Measurements from ENCODE around the gene HNRNPH1. TPM values are rescaled to one million over a fixed set of nuclear protein-coding genes. Genes with fewer than 3 reads are reported as not detected.

HNRNPH1 gene
- total RNA-seq, 4 donors from 2014 or later: 237 to 1,003 (median 495) TPM

GRCh38 chr5:179610903-179611265 lies 12.6 kb downstream of the HNRNPH1 start:
- no peaks in the 10 kb centered on the region for H3K4me1 ChIP-seq
- no peak overlapping the region for H3K4me3 ChIP-seq
- no peak overlapping the region for H3K27ac ChIP-seq
- intact Hi-C loops (cut with DNase I; ENCODE audit: low total_unique reads): no loop called here
- TF ChIP-seq CTCF (IDR thresholded peaks at IDR 0.05): no peak
- TF ChIP-seq POLR2A (IDR thresholded peaks at IDR 0.05): no peak
- no peaks in the 10 kb centered on the region for H3K9me3 ChIP-seq
- DNase-seq: no peak
- no peaks in the 10 kb centered on the region for H3K36me3 ChIP-seq
- no peaks in the 10 kb centered on the region for H3K27me3 ChIP-seq

GRCh38 chr5:179610109-179610902 lies 13.2 kb downstream of the HNRNPH1 start:
- Histone ChIP-seq H3K4me1 (no peaks in the 10 kb centered on the region), H3K36me3 (no peaks in the 10 kb centered on the region), H3K27ac (peak overlapping the region in 1 of 2 donors; percentile 32), H3K27me3 (no peaks in the 10 kb centered on the region), H3K9me3 (no peaks in the 10 kb centered on the region), H3K4me3 (no peak overlapping the region)
- no peak for DNase-seq
- TF ChIP-seq POLR2A (IDR thresholded peaks at IDR 0.05) (no peak), CTCF (IDR thresholded peaks at IDR 0.05) (no peak)
- intact Hi-C loops (cut with DNase I; ENCODE audit: low total_unique reads): no loop called here

DNA sequence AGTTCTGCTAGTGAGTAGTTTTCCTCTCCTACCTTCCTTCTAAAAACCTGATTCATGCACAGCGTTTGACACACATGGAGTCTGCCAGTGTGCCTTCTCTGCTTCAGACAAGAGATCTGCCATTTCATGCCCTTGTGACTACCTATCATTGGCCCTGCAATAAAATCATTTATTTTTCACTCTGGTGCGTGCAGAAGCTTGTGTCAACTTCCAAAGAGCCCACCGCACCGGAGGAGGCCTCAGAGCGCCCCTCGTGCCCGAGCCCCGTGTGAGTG lies 13.7 kb downstream of the HNRNPH1 start:
- Histone ChIP-seq H3K4me3 (no peak overlapping the region), H3K9me3 (no peaks in the 10 kb centered on the region), H3K36me3 (no peaks in the 10 kb centered on the region), H3K4me1 (no peaks in the 10 kb centered on the region), H3K27ac (no peak overlapping the region), H3K27me3 (no peaks in the 10 kb centered on the region)
- TF ChIP-seq CTCF (IDR thresholded peaks at IDR 0.05) (no peak), POLR2A (IDR thresholded peaks at IDR 0.05) (no peak)
- DNase-seq: no peak
- intact Hi-C loops (cut with DNase I; ENCODE audit: low total_unique reads): no loop called here

DNA sequence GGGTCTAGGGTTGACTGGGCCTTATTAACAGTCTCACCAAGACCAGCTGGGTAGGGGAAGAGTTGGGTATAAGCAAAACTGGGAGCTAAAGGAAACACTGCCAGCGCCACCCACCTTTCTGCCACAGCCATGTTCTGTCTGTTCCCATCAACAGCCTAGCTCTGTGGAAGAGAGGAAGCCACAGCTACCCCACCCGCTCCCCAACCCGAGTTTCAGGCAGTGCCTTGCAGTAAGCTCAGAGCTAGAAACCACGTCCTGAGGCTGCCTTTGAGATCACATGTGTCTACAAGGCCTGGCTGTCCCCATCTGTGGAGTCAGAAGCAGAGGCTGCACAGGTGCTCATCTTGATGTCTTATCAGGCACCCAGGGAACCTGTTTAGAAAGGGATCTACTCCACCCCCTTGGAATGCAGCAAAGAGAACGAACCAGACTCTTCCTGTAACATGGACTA lies 15.3 kb downstream of the HNRNPH1 start:
- no peak for DNase-seq

More for the DNA sequence above, 15.3 kb downstream of the HNRNPH1 start:
- H3K27me3 ChIP-seq: no peaks in the 10 kb centered on the region
- H3K36me3 ChIP-seq: no peaks in the 10 kb centered on the region
- H3K27ac ChIP-seq: peak overlapping the region in 1 of 2 donors; percentile 7
- no peaks in the 10 kb centered on the region for H3K4me1 ChIP-seq
- no peak overlapping the region for H3K4me3 ChIP-seq
- intact Hi-C loops (cut with DNase I; ENCODE audit: low total_unique reads): no loop called here
- TF ChIP-seq POLR2A (IDR thresholded peaks at IDR 0.05) (no peak), CTCF (IDR thresholded peaks at IDR 0.05) (no peak)
- no peaks in the 10 kb centered on the region for H3K9me3 ChIP-seq
